Peyer's patch (tissue), 4 donors: Measurements from ENCODE around the gene CCDC28B. TPM values are rescaled to one million over a fixed set of nuclear protein-coding genes. Genes with fewer than 3 reads are reported as not detected.

ENCODE experiments used
- DNase-seq, 3 donors: peaks; one replicate each; pipeline ENCODE4 v3.0.0-alpha.2; 2017 to 2019
- H3K27ac ChIP-seq, 4 donors: fragments of 200-600 bp; sonication (generic); one replicate each; pipeline ENCODE4 v1.5.1; 2016 to 2019
- H3K27me3 ChIP-seq, 2 donors: fragments of 200-600 bp; sonication (generic); one replicate each; pipeline ENCODE4 v1.5.1; 2019
- H3K36me3 ChIP-seq, 3 donors: fragments of 200-600 bp; sonication (generic); one replicate each; pipeline ENCODE4 v1.5.1; 2016 to 2019
- H3K4me1 ChIP-seq, 4 donors: fragments of 200-600 bp; sonication (generic); one replicate each; pipeline ENCODE4 v1.5.1; 2016 to 2019
- H3K4me3 ChIP-seq, 4 donors: fragments of 200-600 bp; sonication (generic); 1 replicate in 3 of 4; 2 replicates in 1 of 4; pipeline ENCODE4 v1.5.1; 2016 to 2019; ENCODE audit warnings: mild to moderate bottlenecking in 1 of 4
- H3K9me3 ChIP-seq, 4 donors: fragments of 200-600 bp; sonication (generic); one replicate each; pipeline ENCODE4 v1.5.1; 2016 to 2019; ENCODE audit warnings: mild to moderate bottlenecking in 1 of 4
- POLR2A ChIP-seq, 2 donors: fragments of 450-650 bp; IDR thresholded peaks; one replicate each; pipeline ENCODE4 v1.5.1; 2017; ENCODE audit warnings: antibody characterized with exemption in 2 of 2, mild to moderate bottlenecking in 2 of 2, moderate library complexity in 2 of 2
- total RNA-seq, 4 donors: library from RNA; depleted of rRNA; stranded (reverse); fragments of >200 nt; gene quantifications; one replicate each; pipeline ENCODE4 v1.1.0, GENCODE V29; 2016
- TF ChIP-seq, protein P1 (sequence below), 6 experiments: fragments of 450-650 bp in 4 of 6; fragments of 200-600 bp in 2 of 6; sonication (generic) in 1 of 6; IDR thresholded peaks; one replicate each; pipeline ENCODE4 v1.5.1; 2017 to 2019; ENCODE audit warnings: antibody characterized with exemption in 6 of 6, mild to moderate bottlenecking in 3 of 6, moderate library complexity in 1 of 6

CCDC28B gene
- total RNA-seq, 4 donors from 2014 or later, result 1.1 to 2.4 TPM; not detected in 2

DNA sequence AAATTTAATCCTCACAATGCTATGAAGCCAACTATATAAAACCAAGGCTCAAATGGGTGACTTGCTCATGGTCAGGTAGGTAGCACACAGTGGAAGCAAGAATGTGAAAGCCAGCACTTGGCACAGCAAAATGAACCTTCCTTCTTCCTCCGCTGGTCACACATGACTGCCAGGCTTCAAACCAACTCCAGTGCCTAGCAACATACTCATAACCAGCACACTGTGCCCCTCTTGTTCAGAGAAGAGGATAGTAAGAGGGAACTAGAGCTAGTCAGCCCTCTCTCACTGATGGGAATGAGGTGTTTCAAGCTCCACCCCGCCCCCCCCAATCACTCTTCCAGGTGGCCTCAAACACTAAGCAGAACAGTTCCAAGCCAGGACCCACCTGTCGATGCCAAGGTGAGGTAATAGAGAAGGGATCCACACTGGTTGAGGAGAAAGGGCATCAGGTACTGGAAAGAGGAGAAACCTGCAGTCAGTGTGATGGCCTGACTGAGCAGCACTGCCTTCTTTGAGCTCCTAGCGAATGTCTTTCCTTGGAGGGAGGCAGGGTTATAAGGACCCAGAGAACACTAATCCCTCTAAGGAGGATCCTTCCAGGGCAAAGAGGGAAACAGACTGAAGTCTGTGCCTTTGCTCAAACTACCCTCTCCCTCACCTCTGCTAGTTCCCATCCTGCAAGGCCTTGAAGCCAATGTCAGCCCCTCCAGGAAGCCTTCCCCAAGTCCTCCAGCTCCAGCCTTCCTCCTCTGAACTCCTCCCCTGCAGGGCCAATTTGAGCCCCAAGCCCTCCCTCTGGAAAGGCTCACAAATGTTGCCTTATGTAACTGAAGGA lies 20.6 kb downstream of the CCDC28B start:
- TF ChIP-seq, protein P1, sequence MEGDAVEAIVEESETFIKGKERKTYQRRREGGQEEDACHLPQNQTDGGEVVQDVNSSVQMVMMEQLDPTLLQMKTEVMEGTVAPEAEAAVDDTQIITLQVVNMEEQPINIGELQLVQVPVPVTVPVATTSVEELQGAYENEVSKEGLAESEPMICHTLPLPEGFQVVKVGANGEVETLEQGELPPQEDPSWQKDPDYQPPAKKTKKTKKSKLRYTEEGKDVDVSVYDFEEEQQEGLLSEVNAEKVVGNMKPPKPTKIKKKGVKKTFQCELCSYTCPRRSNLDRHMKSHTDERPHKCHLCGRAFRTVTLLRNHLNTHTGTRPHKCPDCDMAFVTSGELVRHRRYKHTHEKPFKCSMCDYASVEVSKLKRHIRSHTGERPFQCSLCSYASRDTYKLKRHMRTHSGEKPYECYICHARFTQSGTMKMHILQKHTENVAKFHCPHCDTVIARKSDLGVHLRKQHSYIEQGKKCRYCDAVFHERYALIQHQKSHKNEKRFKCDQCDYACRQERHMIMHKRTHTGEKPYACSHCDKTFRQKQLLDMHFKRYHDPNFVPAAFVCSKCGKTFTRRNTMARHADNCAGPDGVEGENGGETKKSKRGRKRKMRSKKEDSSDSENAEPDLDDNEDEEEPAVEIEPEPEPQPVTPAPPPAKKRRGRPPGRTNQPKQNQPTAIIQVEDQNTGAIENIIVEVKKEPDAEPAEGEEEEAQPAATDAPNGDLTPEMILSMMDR (IDR thresholded peaks at IDR 0.05), result no peak
- TF ChIP-seq POLR2A (IDR thresholded peaks at IDR 0.05), result no peak
- Histone ChIP-seq H3K4me3 (peak overlapping the region; percentile 73 to 95 (median 88)), H3K36me3 (peaks cover 0 to 32% (median 0%) of the 10 kb centered on the region in 3 donors), H3K27ac (peak overlapping the region; percentile 11 to 91 (median 86)), H3K9me3 (no peaks in the 10 kb centered on the region), H3K4me1 (peaks cover 0 to 26% (median 12%) of the 10 kb centered on the region in 4 donors), H3K27me3 (no peaks in the 10 kb centered on the region)
- DNase-seq, result no peak

DNA sequence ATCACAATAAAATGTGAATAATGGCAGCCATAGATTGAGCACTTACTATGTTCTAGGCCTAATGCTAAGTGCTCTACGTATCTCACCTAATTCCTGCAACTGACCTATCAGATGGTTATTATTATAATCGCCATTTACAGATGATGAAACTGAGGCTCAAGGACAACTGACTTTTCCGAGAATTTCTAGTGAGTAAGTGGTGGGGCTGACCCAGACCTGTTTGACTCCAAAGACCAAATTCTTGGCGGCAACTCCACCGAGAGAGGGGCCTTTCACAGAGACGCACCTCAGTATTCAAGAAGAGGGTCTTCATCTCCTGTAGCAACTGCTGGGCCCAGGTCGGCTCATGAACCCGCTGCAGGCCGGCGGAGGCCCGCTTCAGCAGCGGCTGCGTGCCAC lies 21.2 kb downstream of the CCDC28B start:
- Histone ChIP-seq H3K4me3 (peak overlapping the region; percentile 73 to 95 (median 88)), H3K9me3 (no peaks in the 10 kb centered on the region), H3K36me3 (peaks cover 0 to 38% (median 0%) of the 10 kb centered on the region in 3 donors), H3K4me1 (peaks cover 0 to 23% (median 12%) of the 10 kb centered on the region in 4 donors), H3K27me3 (no peaks in the 10 kb centered on the region), H3K27ac (peak overlapping the region; percentile 83 to 91 (median 90))
- no peak for DNase-seq
- TF ChIP-seq POLR2A (IDR thresholded peaks at IDR 0.05), result no peak
- TF ChIP-seq, protein P1 (IDR thresholded peaks at IDR 0.05), result no peak

DNA sequence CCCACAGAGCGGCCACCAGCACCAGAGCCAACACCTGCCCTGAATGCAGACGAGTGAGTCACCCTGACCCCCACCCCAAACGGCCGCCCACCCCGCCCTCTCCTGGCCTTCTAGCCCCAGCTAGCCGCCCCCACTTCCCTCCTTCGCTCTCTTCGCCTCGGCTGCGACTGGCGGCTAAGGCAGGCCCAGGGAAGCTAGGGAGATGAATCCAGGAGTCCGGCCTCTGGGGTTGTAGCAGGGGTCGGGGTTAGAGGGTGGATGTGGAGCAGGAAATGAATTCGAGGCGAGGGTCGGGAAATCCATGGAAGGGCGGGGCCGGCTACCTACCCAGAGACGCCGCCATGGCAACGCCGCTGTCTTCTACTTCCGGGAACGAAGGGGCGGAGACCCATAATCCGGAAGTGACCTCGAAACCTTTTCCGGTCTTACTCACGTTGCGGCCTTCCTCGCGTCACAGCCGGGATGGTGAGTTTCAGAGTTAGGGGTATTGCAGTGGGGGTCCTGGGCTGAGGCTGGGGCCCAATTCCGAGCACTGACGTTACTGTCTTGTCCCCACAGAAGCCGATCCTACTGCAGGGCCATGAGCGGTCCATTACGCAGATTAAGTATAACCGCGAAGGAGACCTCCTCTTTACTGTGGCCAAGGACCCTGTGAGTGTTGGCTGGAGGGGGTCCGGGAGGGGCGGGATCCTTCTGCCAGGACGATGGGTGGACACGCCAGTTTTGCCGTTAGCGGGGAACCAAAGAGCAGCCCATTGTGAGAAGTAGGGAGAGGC lies 21.8 kb downstream of the CCDC28B start, which contains the start of the genes EIF3I and TMEM234:
Gene EIF3I, plus strand, starts transcription at position 428 of the 776 bp plus-strand sequence. Its CDS starts 35 bp downstream, at position 463.
Gene TMEM234, minus strand, starts transcription at position 374 of the 776 bp plus-strand sequence. Its CDS starts 31 bp downstream, at position 343.
- TF ChIP-seq, protein P1 (IDR thresholded peaks at IDR 0.05), result no peak
- peak; percentile 55 to 59 for TF ChIP-seq POLR2A (IDR thresholded peaks at IDR 0.05)
- DNase-seq, result peak; percentile 91 to 97 (median 93)
- no peaks in the 10 kb centered on the region for H3K9me3 ChIP-seq
- H3K36me3 ChIP-seq, result peaks cover 0 to 41% (median 0%) of the 10 kb centered on the region in 3 donors
- H3K4me3 ChIP-seq, result peak within 1 kb of the TSS; percentile 73 to 95 (median 88)
- H3K27me3 ChIP-seq, result no peaks in the 10 kb centered on the region
- peaks cover 0 to 23% (median 12%) of the 10 kb centered on the region in 4 donors for H3K4me1 ChIP-seq
- peak within 1 kb of the TSS; percentile 83 to 91 (median 90) for H3K27ac ChIP-seq

DNA sequence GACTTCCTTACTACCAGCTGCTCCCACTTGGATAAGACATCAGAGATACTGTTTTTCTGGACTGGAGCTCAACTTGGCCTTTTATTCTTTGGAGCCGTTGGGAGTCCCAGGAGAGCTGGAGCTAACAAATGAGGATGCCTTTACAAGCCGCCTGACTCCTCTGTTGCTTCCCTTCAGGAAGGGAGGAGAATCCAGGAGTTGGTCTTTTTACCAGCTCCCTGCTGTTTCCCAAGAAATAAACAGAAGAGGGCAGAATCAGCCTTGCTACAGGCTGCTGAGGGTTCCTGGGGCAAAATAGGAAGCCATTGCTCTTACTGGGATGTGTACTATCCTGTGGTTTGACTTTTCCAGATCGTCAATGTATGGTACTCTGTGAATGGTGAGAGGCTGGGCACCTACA lies 23.3 kb downstream of the CCDC28B start:
- Histone ChIP-seq H3K4me1 (peaks cover 0 to 23% (median 12%) of the 10 kb centered on the region in 4 donors), H3K36me3 (peaks cover 0 to 56% (median 0%) of the 10 kb centered on the region in 3 donors), H3K27ac (no peak overlapping the region), H3K27me3 (no peaks in the 10 kb centered on the region), H3K9me3 (no peaks in the 10 kb centered on the region), H3K4me3 (peak overlapping the region in 2 of 4 donors; percentile 8 to 81)
- TF ChIP-seq, protein P1 (IDR thresholded peaks at IDR 0.05), result no peak
- no peak for TF ChIP-seq POLR2A (IDR thresholded peaks at IDR 0.05)
- no peak for DNase-seq

DNA sequence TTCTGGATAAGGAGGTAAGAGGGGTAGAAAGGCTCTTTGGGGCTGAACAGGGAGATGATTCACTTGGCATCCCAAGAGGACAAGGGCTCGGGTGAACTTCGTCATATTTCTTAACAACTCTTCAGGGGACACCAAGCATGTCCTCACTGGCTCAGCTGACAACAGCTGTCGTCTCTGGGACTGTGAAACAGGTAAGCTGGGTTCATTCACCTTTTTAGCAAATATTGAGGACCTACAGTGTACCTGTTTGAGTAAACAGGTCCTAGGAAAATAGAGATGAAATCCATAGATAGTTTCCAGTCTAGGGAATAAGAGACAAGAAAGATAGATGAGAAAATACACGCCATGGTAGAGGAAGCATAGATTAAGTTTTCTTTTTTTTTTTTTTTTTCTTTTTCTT lies 23.9 kb downstream of the CCDC28B start:
- no peaks in the 10 kb centered on the region for H3K9me3 ChIP-seq
- H3K27me3 ChIP-seq, result no peaks in the 10 kb centered on the region
- H3K36me3 ChIP-seq, result peaks cover 0 to 60% (median 0%) of the 10 kb centered on the region in 3 donors
- no peak for DNase-seq
- H3K27ac ChIP-seq, result no peak overlapping the region
- no peak for TF ChIP-seq POLR2A (IDR thresholded peaks at IDR 0.05)
- TF ChIP-seq, protein P1 (IDR thresholded peaks at IDR 0.05), result no peak
- H3K4me3 ChIP-seq, result no peak overlapping the region
- H3K4me1 ChIP-seq, result peaks cover 0 to 23% (median 12%) of the 10 kb centered on the region in 4 donors
